Adrenal gland (tissue), 5 donors: ENCODE measurements around the gene HNRNPU.

Experiments
- CTCF ChIP-seq, 6 experiments: fragments of 450-650 bp in 4 of 6; fragments of 200-600 bp in 2 of 6; sonication (generic) in 1 of 6; IDR thresholded peaks; 1 replicate in 5 of 6; 2 replicates in 1 of 6; pipeline versions ENCODE4 v1.5.1 to v1.8.0; 2016 to 2021; ENCODE audit warnings: antibody characterized with exemption in 6 of 6, mild to moderate bottlenecking in 2 of 6, moderate library complexity in 1 of 6
- POLR2A ChIP-seq, 2 donors: fragments of 450-650 bp; IDR thresholded peaks; one replicate each; pipeline ENCODE4 v1.6.1; 2017; ENCODE audit warnings: antibody characterized with exemption in 2 of 2, mild to moderate bottlenecking in 2 of 2, moderate library complexity in 1 of 2
- donor health status: DM: no; HTN: no; CAD: no.

DNA sequence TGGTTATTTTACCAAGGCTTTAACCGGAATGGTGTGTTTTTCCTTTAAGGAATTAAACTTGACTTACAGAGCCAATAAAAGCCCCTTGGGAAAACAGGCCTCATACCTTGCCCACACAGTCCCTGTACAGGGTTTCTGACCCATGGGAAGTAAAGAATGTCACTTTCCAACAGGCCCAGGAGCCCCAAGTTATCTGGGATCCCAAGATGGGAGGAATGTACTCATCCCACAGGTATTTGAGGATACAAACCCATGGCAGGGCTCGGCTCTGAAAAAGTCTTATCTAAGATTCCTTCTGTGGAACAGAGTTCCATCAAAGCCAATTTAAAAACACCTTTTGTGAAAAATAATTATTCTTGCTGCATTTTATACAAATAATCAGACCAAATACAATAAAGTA is 44.2 kb downstream of the HNRNPU start:
- TF ChIP-seq CTCF (IDR thresholded peaks at IDR 0.05), result no peak
- TF ChIP-seq POLR2A (IDR thresholded peaks at IDR 0.05), result no peak
